Fibroblast of the aortic adventitia (primary cell): Measurements from ENCODE around the gene NACC1. TPM values are rescaled to one million over a fixed set of nuclear protein-coding genes. Genes with fewer than 3 reads are reported as not detected.

Experiments
- DNase-seq: peaks from one replicate; pipeline ENCODE4 v3.0.0-alpha.2; 2010; ENCODE audit warnings: low read depth
- H3K4me3 ChIP-seq: 2 replicates; pipeline ENCODE4 v1.5.1; 2011; ENCODE audit warnings: low read depth, mild to moderate bottlenecking, control low read depth, low read length, moderate library complexity
- total RNA-seq: library from RNA; depleted of rRNA; stranded (reverse); fragments of >200 nt; gene quantifications from 2 replicates; pipeline ENCODE4 v1.2.3, GENCODE V29; 2012; ENCODE audit warnings: low replicate concordance
- TF ChIP-seq, protein P1 (sequence below): IDR thresholded peaks from 2 replicates; pipeline ENCODE4 v1.5.1; 2011; ENCODE audit warnings: mild to moderate bottlenecking, low read length, control low read depth, inconsistent platforms; ENCODE audit not compliant: insufficient read depth

Gene NACC1
- total RNA-seq, 1 donor: 51.2 TPM

DNA sequence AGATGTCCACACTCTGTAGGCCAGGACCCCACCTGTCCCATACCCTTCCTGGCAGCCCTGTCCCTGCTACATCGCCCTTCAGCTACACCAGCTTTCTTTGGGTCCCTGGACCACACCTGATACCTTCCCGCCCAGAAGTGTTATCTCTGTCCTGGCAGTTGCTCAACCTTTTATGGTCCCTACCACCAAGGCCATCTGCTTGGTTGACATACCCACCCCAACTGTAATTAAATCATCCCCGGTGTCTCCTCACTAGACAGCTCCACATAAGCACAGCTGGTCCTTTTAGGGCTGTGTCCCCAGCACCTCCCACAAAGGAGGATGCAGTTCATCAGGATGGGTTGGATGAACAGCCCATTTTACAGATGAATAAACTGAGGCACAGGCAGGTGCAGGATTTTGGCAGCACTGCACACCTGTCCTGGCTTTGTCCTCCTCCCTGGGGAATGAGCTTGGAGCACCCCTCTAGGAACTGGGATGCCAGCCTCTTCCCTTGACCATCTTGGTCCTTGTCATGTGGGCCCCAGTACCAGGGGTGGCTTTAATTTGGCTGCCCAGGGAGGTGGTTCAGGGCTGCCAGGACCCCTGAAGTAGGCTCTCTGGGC is 12.9 kb downstream of the NACC1 start:
- H3K4me3 ChIP-seq: no peak overlapping the region
- DNase-seq: no peak
- TF ChIP-seq, protein P1, sequence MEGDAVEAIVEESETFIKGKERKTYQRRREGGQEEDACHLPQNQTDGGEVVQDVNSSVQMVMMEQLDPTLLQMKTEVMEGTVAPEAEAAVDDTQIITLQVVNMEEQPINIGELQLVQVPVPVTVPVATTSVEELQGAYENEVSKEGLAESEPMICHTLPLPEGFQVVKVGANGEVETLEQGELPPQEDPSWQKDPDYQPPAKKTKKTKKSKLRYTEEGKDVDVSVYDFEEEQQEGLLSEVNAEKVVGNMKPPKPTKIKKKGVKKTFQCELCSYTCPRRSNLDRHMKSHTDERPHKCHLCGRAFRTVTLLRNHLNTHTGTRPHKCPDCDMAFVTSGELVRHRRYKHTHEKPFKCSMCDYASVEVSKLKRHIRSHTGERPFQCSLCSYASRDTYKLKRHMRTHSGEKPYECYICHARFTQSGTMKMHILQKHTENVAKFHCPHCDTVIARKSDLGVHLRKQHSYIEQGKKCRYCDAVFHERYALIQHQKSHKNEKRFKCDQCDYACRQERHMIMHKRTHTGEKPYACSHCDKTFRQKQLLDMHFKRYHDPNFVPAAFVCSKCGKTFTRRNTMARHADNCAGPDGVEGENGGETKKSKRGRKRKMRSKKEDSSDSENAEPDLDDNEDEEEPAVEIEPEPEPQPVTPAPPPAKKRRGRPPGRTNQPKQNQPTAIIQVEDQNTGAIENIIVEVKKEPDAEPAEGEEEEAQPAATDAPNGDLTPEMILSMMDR: no peak

DNA sequence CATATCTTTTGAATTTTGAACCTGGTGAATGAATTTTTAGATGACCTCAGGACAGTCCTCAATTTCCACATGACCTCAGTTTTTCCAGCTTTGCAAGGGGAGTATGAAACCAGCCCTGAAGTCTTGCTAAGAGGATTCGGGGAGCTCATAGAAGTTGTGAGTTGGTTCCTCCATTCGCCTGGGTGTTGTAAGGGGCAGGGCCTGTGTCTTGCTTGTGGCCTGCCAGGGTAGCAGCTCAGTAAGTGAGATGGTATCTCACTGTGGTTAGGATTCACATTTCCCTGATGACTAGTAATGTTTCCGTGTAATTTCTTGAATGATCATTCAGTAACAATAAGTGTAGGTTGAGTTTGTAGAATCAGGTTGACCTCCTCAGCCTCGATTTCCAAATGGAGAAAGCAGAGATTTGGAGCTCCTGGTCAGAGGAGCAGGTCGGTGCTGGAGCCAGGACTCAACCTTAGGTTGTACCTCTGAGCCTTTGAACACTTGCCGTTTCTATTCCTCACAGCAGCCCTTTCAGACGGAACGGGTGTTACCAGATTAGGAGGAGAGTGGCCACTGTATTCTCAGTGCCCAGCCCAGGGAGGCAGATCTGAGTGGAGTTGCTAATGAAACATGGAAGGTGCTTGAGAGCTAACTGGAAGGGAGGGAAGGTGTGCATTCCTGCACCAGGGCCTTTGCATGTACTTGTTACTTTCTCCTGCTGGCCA is 14.6 kb downstream of the NACC1 start:
- H3K4me3 ChIP-seq: no peak overlapping the region
- TF ChIP-seq, protein P1: no peak
- peak; percentile 46 for DNase-seq

DNA sequence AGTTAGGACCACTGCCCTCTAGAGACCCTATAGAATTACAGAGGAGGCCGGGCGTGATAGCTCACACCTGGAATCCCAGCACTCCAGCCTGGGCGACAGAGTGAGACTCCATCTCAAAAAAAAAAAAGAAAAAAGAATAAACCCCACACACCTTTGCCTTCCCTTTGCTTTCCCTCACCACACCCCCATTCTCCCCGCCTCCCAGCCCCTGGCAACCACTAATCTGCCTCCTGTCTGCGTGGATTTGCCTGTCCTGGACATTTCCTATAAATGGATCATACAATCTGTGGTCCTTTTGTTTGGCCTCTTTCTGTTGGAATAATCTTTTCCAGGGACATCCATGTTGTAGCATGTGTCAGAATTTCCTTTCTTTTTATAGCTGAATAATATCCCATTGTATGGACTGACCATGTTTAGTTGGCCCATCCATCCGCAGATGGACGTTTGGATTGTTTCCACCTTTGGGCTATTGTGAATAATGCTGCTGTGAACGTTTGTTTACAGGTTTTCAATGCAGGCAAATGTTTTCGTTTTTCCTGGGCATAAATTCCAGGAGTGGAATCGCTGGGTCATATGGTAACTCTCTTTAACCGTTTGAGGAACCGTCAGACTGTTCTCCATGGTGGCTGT is 15.3 kb downstream of the NACC1 start:
- no peak overlapping the region for H3K4me3 ChIP-seq
- TF ChIP-seq, protein P1: no peak
- no peak for DNase-seq

DNA sequence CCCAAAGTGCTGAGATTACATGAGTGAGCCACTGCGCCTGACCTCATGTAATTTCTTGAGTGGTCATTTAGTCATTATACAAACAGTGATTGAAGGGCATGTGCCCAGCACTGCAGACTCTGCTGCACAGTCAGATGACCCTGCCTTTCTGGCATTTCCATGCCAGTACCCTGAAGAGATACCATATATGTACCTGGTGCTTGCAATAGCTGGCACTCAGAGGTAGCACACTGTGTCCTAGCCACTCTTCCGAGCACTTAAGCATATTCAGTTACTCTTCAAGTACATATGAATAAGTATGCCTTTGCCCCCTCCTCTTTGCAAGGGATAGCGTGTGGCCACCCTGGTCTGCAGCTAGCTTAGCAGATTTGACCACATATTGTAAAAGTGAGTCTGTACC is 16.6 kb downstream of the NACC1 start:
- no peak for DNase-seq
- H3K4me3 ChIP-seq: no peak overlapping the region
- TF ChIP-seq, protein P1: no peak

DNA sequence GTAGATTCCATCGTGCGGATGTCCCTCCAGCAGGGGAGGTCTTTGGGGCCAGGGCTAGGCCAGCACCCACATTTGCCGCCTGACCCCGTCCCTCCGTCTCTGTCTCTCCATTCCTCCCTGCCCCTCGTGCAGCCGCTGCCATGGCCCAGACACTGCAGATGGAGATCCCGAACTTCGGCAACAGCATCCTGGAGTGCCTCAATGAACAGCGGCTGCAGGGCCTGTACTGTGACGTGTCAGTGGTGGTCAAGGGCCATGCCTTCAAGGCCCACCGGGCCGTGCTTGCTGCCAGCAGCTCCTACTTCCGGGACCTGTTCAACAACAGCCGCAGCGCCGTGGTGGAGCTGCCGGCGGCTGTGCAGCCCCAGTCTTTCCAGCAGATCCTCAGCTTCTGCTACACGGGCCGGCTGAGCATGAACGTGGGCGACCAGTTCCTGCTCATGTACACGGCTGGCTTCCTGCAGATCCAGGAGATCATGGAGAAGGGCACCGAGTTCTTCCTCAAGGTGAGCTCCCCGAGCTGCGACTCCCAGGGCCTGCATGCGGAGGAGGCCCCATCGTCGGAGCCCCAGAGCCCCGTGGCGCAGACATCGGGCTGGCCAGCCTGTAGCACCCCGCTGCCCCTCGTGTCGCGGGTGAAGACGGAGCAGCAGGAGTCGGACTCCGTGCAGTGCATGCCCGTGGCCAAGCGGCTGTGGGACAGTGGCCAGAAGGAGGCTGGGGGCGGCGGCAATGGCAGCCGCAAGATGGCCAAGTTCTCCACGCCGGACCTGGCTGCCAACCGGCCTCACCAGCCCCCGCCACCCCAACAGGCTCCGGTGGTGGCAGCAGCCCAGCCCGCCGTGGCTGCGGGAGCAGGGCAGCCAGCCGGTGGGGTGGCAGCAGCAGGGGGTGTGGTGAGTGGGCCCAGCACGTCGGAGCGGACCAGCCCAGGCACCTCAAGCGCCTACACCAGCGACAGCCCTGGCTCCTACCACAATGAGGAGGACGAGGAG is 17.3 kb downstream of the NACC1 start:
- TF ChIP-seq, protein P1: no peak
- H3K4me3 ChIP-seq: no peak overlapping the region
- no peak for DNase-seq

DNA sequence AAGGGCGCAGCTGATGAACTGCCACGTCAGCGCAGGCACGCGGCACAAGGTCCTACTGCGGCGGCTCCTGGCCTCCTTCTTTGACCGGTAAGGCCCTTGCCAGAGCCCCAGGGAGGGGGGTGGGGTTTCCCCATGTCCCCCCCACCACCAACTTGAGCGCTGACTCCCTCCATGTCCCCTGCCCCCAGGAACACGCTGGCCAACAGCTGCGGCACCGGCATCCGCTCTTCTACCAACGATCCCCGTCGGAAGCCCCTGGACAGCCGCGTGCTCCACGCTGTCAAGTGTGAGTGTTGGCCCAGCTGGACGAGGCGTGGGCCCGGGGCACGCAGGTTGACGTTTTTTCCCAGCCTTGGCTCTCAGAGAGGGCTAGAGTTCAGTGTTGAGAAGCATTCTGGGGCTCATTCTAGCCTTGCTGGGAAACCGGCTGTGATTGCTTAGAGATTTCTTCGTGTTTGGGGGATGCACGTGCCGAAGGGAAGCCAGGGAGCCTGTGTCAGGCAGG is 19.3 kb downstream of the NACC1 start:
- no peak overlapping the region for H3K4me3 ChIP-seq
- TF ChIP-seq, protein P1: no peak
- DNase-seq: no peak
